K562 (cell line): Measurements from ENCODE around the gene MRPS18B. TPM values are rescaled to one million over a fixed set of nuclear protein-coding genes. Genes with fewer than 3 reads are reported as not detected.

Source experiments
- COPS2 ChIP-seq: fragments of 450-650 bp; conservative IDR thresholded peaks from 2 replicates; pipeline ENCODE4 v1.6.1; 2016; ENCODE audit warnings: mild to moderate bottlenecking, moderate library complexity
- KAT2B ChIP-seq: IDR thresholded peaks from one replicate; pipeline ENCODE4 v1.6.1; 2012; ENCODE audit warnings: low read depth, mild to moderate bottlenecking, control low read depth, inconsistent platforms, low read length, moderate library complexity
- MITF ChIP-seq: IDR thresholded peaks from 2 replicates; pipeline ENCODE4 v1.6.1; 2014; ENCODE audit warnings: antibody characterized with exemption
- NFATC3 ChIP-seq: fragments of 450-650 bp; IDR thresholded peaks from 2 replicates; pipeline ENCODE4 v1.6.1; 2017; ENCODE audit warnings: mild to moderate bottlenecking
- NFRKB ChIP-seq: fragments of 450-650 bp; IDR thresholded peaks from 2 replicates; pipeline ENCODE4 v1.6.1; 2016; ENCODE audit warnings: low read depth
- NR2C2 ChIP-seq, 2 experiments: fragments of 200-800 bp in 1 of 2; sonication (Bioruptor generic) in 1 of 2; sonication (generic) in 1 of 2; formaldehyde crosslinking in 1 of 2; IDR thresholded peaks; 2 replicates each; pipeline versions ENCODE4 v1.6.1 to v1.8.0; 2016 to 2022; ENCODE audit warnings: mild to moderate bottlenecking in 1 of 2, missing compliant biosample characterization in 1 of 2, missing genetic modification characterization in 1 of 2, missing genetic modification reagents in 1 of 2
- PKNOX1 ChIP-seq: fragments of 450-650 bp; IDR thresholded peaks from 2 replicates; pipeline ENCODE4 v1.6.1; 2016
- RNF2 ChIP-seq: sonication (generic); IDR thresholded peaks from 2 replicates; pipeline ENCODE4 v1.6.1; 2016
- RREB1 ChIP-seq: fragments of 250-450 bp; sonication (Bioruptor Pico); IDR thresholded peaks from 2 replicates; pipeline ENCODE4 v1.4.0; 2020
- TGIF2 ChIP-seq: sonication (generic); formaldehyde crosslinking; IDR thresholded peaks from 2 replicates; pipeline ENCODE4 v1.8.1; 2022; ENCODE audit warnings: mild to moderate bottlenecking, missing genetic modification reagents, moderate library complexity
- U2AF1 ChIP-seq: fragments of 200-400 bp; formaldehyde crosslinking; optimal IDR thresholded peaks from 2 replicates; pipeline ENCODE3; 2017; ENCODE audit warnings: mild to moderate bottlenecking, low read depth, low read length, moderate library complexity
- ZBTB49 ChIP-seq: sonication (generic); formaldehyde crosslinking; IDR thresholded peaks from 2 replicates; pipeline ENCODE4 v1.8.0; 2022; ENCODE audit warnings: missing genetic modification reagents, mild to moderate bottlenecking, borderline replicate concordance
- ZNF12 ChIP-seq: sonication (generic); formaldehyde crosslinking; IDR thresholded peaks from 2 replicates; pipeline ENCODE4 v1.4.0; 2020; ENCODE audit warnings: mild to moderate bottlenecking, missing genetic modification reagents
- polyA plus RNA-seq, 8 experiments: library from polyadenylated mRNA; depleted of rRNA in 4 of 8; stranded (reverse) in 5 of 8; unstranded in 3 of 8; fragments of >200 nt; fragmentation: Nextera tagmentation in 2 of 8; fragmentation: Illumina TruSeq in 1 of 8; extraction: Ambion mirVana in 2 of 8; extraction: Trizol in 1 of 8; gene quantifications; 2 replicates each; pipeline versions ENCODE4 v1.2.1 to v1.2.3, GENCODE V29; 2011 to 2014; ENCODE audit warnings: inconsistent platforms in 1 of 8, missing spikeins in 1 of 8
- total RNA-seq, 7 experiments: library from RNA; depleted of rRNA in 6 of 7; stranded (reverse); fragments of >200 nt in 6 of 7; fragmentation: Illumina TruSeq in 2 of 7; extraction: Trizol in 2 of 7; gene quantifications; 2 replicates each; pipeline versions ENCODE4 v1.2.1 to v1.2.3, GENCODE V29; 2011 to 2021; ENCODE audit warnings: low replicate concordance in 1 of 7
- TF ChIP-seq, protein P1 (sequence below): fragments of 250-450 bp; sonication (Bioruptor Pico); IDR thresholded peaks from 2 replicates; pipeline ENCODE4 v1.8.0; 2021; ENCODE audit warnings: moderate library complexity, mild to moderate bottlenecking, inconsistent platforms

The MRPS18B gene
- total and polyA plus RNA-seq, 9 of the 15 experiments (the other 6 are each of a cell fraction or from before 2014, with no cell fraction given): 132 to 383 (median 178) TPM

DNA sequence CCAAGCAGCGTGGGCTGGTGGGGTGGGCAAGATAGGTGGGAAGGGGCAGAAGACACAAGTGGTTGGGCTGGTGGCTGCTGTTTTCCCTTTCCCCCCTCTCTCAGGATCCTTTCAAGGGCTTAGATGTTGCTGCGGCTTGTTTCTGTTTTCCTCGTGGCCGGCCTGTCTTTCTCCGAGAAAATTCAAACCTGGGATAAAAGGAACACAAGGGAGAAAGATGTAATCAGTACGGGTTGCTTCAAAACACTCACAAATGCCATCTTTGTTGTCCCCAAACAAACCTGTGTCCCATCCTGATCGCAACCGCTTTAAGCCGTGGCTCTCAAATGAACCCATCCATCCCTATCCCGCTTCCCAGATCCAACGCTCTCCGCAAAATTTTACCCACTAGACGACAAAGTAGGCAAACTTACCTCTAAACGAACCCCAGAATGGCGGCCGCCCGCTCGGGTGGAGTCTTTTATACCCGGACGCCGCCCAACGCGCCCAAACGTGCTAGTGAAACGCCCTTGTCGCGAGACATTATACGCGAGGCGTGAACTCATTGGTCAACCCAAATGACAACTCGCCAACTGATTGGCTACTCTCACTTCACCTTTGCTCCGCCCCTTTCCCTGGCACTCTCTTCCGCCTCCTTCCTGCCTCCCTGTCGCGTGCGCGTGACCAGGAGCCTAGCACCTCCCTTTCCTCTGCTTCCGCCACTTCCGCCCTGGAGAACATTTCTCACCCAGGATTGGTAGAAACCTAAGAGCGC is 652 bp upstream of the MRPS18B start, which contains the start of gene PPP1R10 (continued):
- no peak for TF ChIP-seq U2AF1
- 0 out of 2 replicates have a peak, but pooled peaks have one; percentile 36 for TF ChIP-seq RREB1 (CRISPR knock-in tag)
- no peak; the same call in 1 of the 2 replicates for TF ChIP-seq NFATC3
- peak; percentile 100 for TF ChIP-seq NFRKB
- no peak for TF ChIP-seq COPS2
- TF ChIP-seq RNF2: peak; percentile 80; the same call in 1 of the 2 replicates
- no peak for TF ChIP-seq NR2C2 (CRISPR knock-in tag; IDR thresholded peaks at IDR 0.05)
- no peak; the same call in 1 of the 2 replicates for TF ChIP-seq NR2C2 (tag; IDR thresholded peaks at IDR 0.05)
- peak; percentile 96 for TF ChIP-seq MITF
- no peak for TF ChIP-seq ZNF12 (CRISPR knock-in tag)
- peak; percentile 78 for TF ChIP-seq PKNOX1
- TF ChIP-seq KAT2B: no peak
- peak; percentile 73; the same call in 1 of the 2 replicates for TF ChIP-seq ZBTB49
- TF ChIP-seq, protein P1, sequence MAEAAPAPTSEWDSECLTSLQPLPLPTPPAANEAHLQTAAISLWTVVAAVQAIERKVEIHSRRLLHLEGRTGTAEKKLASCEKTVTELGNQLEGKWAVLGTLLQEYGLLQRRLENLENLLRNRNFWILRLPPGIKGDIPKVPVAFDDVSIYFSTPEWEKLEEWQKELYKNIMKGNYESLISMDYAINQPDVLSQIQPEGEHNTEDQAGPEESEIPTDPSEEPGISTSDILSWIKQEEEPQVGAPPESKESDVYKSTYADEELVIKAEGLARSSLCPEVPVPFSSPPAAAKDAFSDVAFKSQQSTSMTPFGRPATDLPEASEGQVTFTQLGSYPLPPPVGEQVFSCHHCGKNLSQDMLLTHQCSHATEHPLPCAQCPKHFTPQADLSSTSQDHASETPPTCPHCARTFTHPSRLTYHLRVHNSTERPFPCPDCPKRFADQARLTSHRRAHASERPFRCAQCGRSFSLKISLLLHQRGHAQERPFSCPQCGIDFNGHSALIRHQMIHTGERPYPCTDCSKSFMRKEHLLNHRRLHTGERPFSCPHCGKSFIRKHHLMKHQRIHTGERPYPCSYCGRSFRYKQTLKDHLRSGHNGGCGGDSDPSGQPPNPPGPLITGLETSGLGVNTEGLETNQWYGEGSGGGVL (CRISPR knock-in tag): no peak
- TF ChIP-seq TGIF2 (CRISPR knock-in tag): peak; percentile 93
